K562 (cell line): ENCODE data around the gene CLEC4E.

ENCODE experiments used
- CEBPG ChIP-seq, 3 experiments: fragments of 200-800 bp in 1 of 3; sonication (Bioruptor generic) in 1 of 3; sonication (generic) in 1 of 3; formaldehyde crosslinking in 1 of 3; IDR thresholded peaks in 2 of 3; conservative IDR thresholded peaks in 1 of 3; 2 replicates each; pipeline versions ENCODE4 v1.6.1 to v1.8.0; 2016 to 2022; ENCODE audit warnings: missing compliant biosample characterization in 2 of 3, missing genetic modification characterization in 2 of 3, mild to moderate bottlenecking in 1 of 3, missing genetic modification reagents in 1 of 3
- GTF2F1 ChIP-seq: IDR thresholded peaks from 2 replicates; pipeline ENCODE4 v1.6.1; 2011; ENCODE audit warnings: low read depth, low read length, improper control_type of control experiment
- NCOR1 ChIP-seq: fragments of 450-650 bp; IDR thresholded peaks from 2 replicates; pipeline ENCODE4 v1.6.1; 2016; ENCODE audit warnings: mild to moderate bottlenecking, moderate library complexity
- REST ChIP-seq, 2 experiments: fragments of 450-650 bp; formaldehyde crosslinking in 1 of 2; IDR thresholded peaks; 2 replicates each; pipeline versions ENCODE4 v1.4.0 to v1.6.1; 2014 to 2020; ENCODE audit warnings: mild to moderate bottlenecking in 2 of 2, borderline replicate concordance in 1 of 2, low read depth in 1 of 2
- TF ChIP-seq, protein P1 (sequence below): fragments of 450-650 bp; IDR thresholded peaks from 2 replicates; pipeline ENCODE4 v1.6.1; 2016; ENCODE audit warnings: low read depth, mild to moderate bottlenecking, moderate library complexity
- TF ChIP-seq, protein P2 (sequence below): sonication (generic); formaldehyde crosslinking; IDR thresholded peaks from 2 replicates; pipeline ENCODE4 v1.8.1; 2022; ENCODE audit warnings: missing genetic modification reagents

GRCh38 chr12:8547645-8548044 lies 6.9 kb upstream of the CLEC4E start:
- TF ChIP-seq, protein P1, sequence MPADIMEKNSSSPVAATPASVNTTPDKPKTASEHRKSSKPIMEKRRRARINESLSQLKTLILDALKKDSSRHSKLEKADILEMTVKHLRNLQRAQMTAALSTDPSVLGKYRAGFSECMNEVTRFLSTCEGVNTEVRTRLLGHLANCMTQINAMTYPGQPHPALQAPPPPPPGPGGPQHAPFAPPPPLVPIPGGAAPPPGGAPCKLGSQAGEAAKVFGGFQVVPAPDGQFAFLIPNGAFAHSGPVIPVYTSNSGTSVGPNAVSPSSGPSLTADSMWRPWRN = no peak
- TF ChIP-seq REST (IDR thresholded peaks at IDR 0.05; ENCODE audit: borderline replicate concordance) (no peak), REST (CRISPR knock-in tag; IDR thresholded peaks at IDR 0.05; ENCODE audit: low read depth) (no peak), NCOR1 (no peak), CEBPG (CRISPR knock-in tag; IDR thresholded peaks at IDR 0.05) (no peak), CEBPG (tag; conservative IDR thresholded peaks at IDR 0.05 in 1 of 2, IDR thresholded peaks at IDR 0.05 in 1 of 2) (no peak), GTF2F1 (no peak)
- TF ChIP-seq, protein P2, sequence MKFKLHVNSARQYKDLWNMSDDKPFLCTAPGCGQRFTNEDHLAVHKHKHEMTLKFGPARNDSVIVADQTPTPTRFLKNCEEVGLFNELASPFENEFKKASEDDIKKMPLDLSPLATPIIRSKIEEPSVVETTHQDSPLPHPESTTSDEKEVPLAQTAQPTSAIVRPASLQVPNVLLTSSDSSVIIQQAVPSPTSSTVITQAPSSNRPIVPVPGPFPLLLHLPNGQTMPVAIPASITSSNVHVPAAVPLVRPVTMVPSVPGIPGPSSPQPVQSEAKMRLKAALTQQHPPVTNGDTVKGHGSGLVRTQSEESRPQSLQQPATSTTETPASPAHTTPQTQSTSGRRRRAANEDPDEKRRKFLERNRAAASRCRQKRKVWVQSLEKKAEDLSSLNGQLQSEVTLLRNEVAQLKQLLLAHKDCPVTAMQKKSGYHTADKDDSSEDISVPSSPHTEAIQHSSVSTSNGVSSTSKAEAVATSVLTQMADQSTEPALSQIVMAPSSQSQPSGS (CRISPR knock-in tag) = no peak
